Gastrocnemius medialis (tissue), 4 donors: ENCODE measurements around the gene ARHGAP24. TPM values are rescaled to one million over a fixed set of nuclear protein-coding genes. Genes with fewer than 3 reads are reported as not detected.

Experiments used
- ATAC-seq, 2 donors: fragments of 150-250 bp; one replicate each; pipeline ENCODE4 v1.9.1; 2016
- DNase-seq, 2 donors: peaks; one replicate each; pipeline ENCODE4 v3.0.0-alpha.2; 2019
- H3K27ac ChIP-seq, 4 donors: fragments of 200-600 bp; sonication (generic); 1 replicate in 1 of 4; 2 replicates in 3 of 4; pipeline ENCODE4 v1.5.1; 2016 to 2018; ENCODE audit warnings: mild to moderate bottlenecking in 2 of 4, moderate library complexity in 1 of 4
- H3K27me3 ChIP-seq, 3 donors: fragments of 200-600 bp; sonication (generic) in 2 of 3; 1 replicate in 1 of 3; 2 replicates in 2 of 3; pipeline versions ENCODE4 v1.5.1 to v1.6.0; 2016 to 2019; ENCODE audit warnings: mild to moderate bottlenecking in 1 of 3, moderate library complexity in 1 of 3
- H3K36me3 ChIP-seq, 2 donors: fragments of 200-600 bp; sonication (generic) in 1 of 2; one replicate each; pipeline ENCODE4 v1.5.1; 2017 to 2018
- H3K4me1 ChIP-seq, 2 donors: fragments of 200-600 bp; sonication (generic) in 1 of 2; one replicate each; pipeline ENCODE4 v1.5.1; 2016 to 2017; ENCODE audit warnings: mild to moderate bottlenecking in 2 of 2
- H3K4me3 ChIP-seq, 4 donors: fragments of 200-600 bp; sonication (generic) in 3 of 4; 1 replicate in 1 of 4; 2 replicates in 3 of 4; pipeline ENCODE4 v1.5.1; 2016 to 2019; ENCODE audit warnings: mild to moderate bottlenecking in 2 of 4
- H3K9me3 ChIP-seq, 3 donors: fragments of 200-600 bp; sonication (generic) in 2 of 3; 1 replicate in 1 of 3; 2 replicates in 2 of 3; pipeline ENCODE4 v1.5.1; 2016 to 2019
- CTCF ChIP-seq, 5 experiments: fragments of 450-650 bp in 3 of 5; fragments of 200-600 bp in 2 of 5; sonication (generic) in 2 of 5; IDR thresholded peaks in 4 of 5; conservative IDR thresholded peaks in 1 of 5; 1 replicate in 4 of 5; 2 replicates in 1 of 5; pipeline ENCODE4 v1.5.1; 2016 to 2019; ENCODE audit warnings: antibody characterized with exemption in 5 of 5, mild to moderate bottlenecking in 3 of 5, moderate library complexity in 3 of 5
- POLR2A ChIP-seq, 2 donors: fragments of 450-650 bp; IDR thresholded peaks; one replicate each; pipeline ENCODE4 v1.6.1; 2017; ENCODE audit warnings: antibody characterized with exemption in 2 of 2, mild to moderate bottlenecking in 2 of 2, moderate library complexity in 2 of 2
- in situ Hi-C, 4 donors: fragments of 200-750 bp; cut with MboI; loops; one replicate each; pipeline versions ENCODE4 v1.15.0 to v1.8.0; 2017; ENCODE audit warnings: low sequenced_read_pairs in 4 of 4
- intact Hi-C: fragments of 100-400 bp; cut with DNase I; formaldehyde crosslinking; loops from one replicate; pipeline ENCODE4 v1.15.1; 2023; ENCODE audit warnings: low total_unique reads
- total RNA-seq, 4 donors: library from RNA; depleted of rRNA; stranded (reverse); fragments of >200 nt; gene quantifications; one replicate each; pipeline versions ENCODE4 v1.1.0 to v1.2.3, GENCODE V29; 2016

Gene ARHGAP24
- total RNA-seq, 4 donors from 2014 or later, result 2.8 to 7.8 (median 5.3) TPM

DNA sequence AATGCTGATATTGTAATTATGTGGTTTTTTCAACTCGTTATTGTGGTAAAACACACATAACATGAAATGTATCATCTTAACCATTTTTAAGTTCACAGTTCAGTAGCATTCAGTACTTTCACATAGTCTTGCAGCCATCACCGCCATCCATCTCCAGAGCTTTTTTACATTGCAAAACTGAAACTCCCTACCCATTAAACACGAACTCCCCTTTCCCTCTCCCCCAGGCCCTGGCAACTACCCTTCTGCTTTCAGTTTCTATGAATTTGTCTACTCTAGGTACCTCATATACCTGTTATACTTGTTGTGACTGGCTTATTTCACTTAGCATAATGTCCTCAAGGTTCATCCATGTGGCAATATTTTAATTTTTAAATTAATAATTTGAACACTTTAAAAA, 504.3 kb downstream of the ARHGAP24 start:
- no peaks in the 10 kb centered on the region for H3K36me3 ChIP-seq
- no peaks in the 10 kb centered on the region for H3K4me1 ChIP-seq
- H3K9me3 ChIP-seq, result no peaks in the 10 kb centered on the region
- intact Hi-C loops (no loop called here), in situ Hi-C loops (loop anchor here in 1 of 4 donors (10.0 kb wide), 1 partner anchor 184 kb away; no protein-coding TSS in a partner anchor)
- H3K27ac ChIP-seq, result no peak overlapping the region
- TF ChIP-seq CTCF (IDR thresholded peaks at IDR 0.05 in 4 of 5, conservative IDR thresholded peaks at IDR 0.05 in 1 of 5), result no peak
- TF ChIP-seq POLR2A (IDR thresholded peaks at IDR 0.05), result no peak
- ATAC-seq (no peak), DNase-seq (no peak)
- no peaks in the 10 kb centered on the region for H3K27me3 ChIP-seq
- H3K4me3 ChIP-seq, result no peak overlapping the region

- H3K9me3 ChIP-seq, result no peaks in the 10 kb centered on the region
- in situ Hi-C loops, result no loop called here
- no peak overlapping the region for H3K27ac ChIP-seq
- no peak for ATAC-seq
- H3K36me3 ChIP-seq, result no peaks in the 10 kb centered on the region
- intact Hi-C loops, result no loop called here
- TF ChIP-seq POLR2A (IDR thresholded peaks at IDR 0.05), result no peak
- no peak for TF ChIP-seq CTCF (IDR thresholded peaks at IDR 0.05 in 4 of 5, conservative IDR thresholded peaks at IDR 0.05 in 1 of 5)
- no peak for DNase-seq
- H3K4me3 ChIP-seq, result no peak overlapping the region
- H3K27me3 ChIP-seq, result no peaks in the 10 kb centered on the region
- no peaks in the 10 kb centered on the region for H3K4me1 ChIP-seq
Measured at GRCh38 chr4:85986266-85986665, 511.3 kb downstream of the ARHGAP24 start.

- DNase-seq (no peak), ATAC-seq (no peak)
- H3K36me3 ChIP-seq, result peaks cover 0 to 7% of the 10 kb centered on the region in 2 donors
- intact Hi-C loops, result no loop called here
- no peak overlapping the region for H3K4me3 ChIP-seq
- TF ChIP-seq POLR2A (IDR thresholded peaks at IDR 0.05) (no peak), CTCF (IDR thresholded peaks at IDR 0.05 in 4 of 5, conservative IDR thresholded peaks at IDR 0.05 in 1 of 5) (no peak)
- no peaks in the 10 kb centered on the region for H3K4me1 ChIP-seq
- H3K27me3 ChIP-seq, result no peaks in the 10 kb centered on the region
- no peak overlapping the region for H3K27ac ChIP-seq
- in situ Hi-C loops, result no loop called here
- no peaks in the 10 kb centered on the region for H3K9me3 ChIP-seq
Measured at GRCh38 chr4:85993641-85994040, 518.7 kb downstream of the ARHGAP24 start.

DNA sequence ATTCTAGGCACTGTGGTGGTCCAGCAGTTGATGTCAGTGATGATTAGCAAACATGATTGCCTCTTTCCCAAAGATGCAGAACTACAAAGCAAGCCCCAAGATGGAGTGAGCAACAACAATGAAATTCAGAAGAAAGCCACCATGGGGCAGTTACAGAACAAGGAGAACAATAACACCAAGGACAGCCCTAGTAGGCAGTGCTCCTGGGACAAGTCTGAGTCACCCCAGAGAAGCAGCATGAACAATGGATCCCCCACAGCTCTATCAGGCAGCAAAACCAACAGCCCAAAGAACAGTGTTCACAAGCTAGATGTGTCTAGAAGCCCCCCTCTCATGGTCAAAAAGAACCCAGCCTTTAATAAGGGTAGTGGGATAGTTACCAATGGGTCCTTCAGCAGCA, 519.6 kb downstream of the ARHGAP24 start:
- no peaks in the 10 kb centered on the region for H3K27me3 ChIP-seq
- in situ Hi-C loops, result no loop called here
- no peaks in the 10 kb centered on the region for H3K4me1 ChIP-seq
- peaks cover 0 to 7% of the 10 kb centered on the region in 2 donors for H3K36me3 ChIP-seq
- no peak for TF ChIP-seq CTCF (IDR thresholded peaks at IDR 0.05 in 4 of 5, conservative IDR thresholded peaks at IDR 0.05 in 1 of 5)
- TF ChIP-seq POLR2A (IDR thresholded peaks at IDR 0.05), result no peak
- ATAC-seq (no peak), DNase-seq (no peak)
- H3K9me3 ChIP-seq, result no peaks in the 10 kb centered on the region
- H3K27ac ChIP-seq, result no peak overlapping the region
- intact Hi-C loops, result no loop called here
- H3K4me3 ChIP-seq, result no peak overlapping the region

- ATAC-seq, result no peak
- intact Hi-C loops, result no loop called here
- in situ Hi-C loops, result no loop called here
Measured at GRCh38 chr4:85995361-85995760, 520.4 kb downstream of the ARHGAP24 start.

More at GRCh38 chr4:85995361-85995760, 520.4 kb downstream of the ARHGAP24 start:
- Histone ChIP-seq H3K27me3 (no peaks in the 10 kb centered on the region), H3K36me3 (peaks cover 0 to 7% of the 10 kb centered on the region in 2 donors), H3K27ac (no peak overlapping the region), H3K4me1 (no peaks in the 10 kb centered on the region), H3K9me3 (no peaks in the 10 kb centered on the region), H3K4me3 (no peak overlapping the region)
- no peak for TF ChIP-seq POLR2A (IDR thresholded peaks at IDR 0.05)
- TF ChIP-seq CTCF (IDR thresholded peaks at IDR 0.05 in 4 of 5, conservative IDR thresholded peaks at IDR 0.05 in 1 of 5), result no peak
- DNase-seq, result no peak
